Stomach (tissue), 4 donors: ENCODE data around the gene MAMLD1.

Experiments used
- POLR2AphosphoS5 ChIP-seq, 3 donors: sonication (generic); formaldehyde crosslinking; IDR thresholded peaks; one replicate each; pipeline ENCODE4 v1.6.1; 2016; ENCODE audit warnings: antibody characterized with exemption in 3 of 3
- TF ChIP-seq, protein P1 (sequence below), 7 experiments: fragments of 450-650 bp in 4 of 7; fragments of 200-600 bp in 3 of 7; sonication (generic) in 3 of 7; IDR thresholded peaks; one replicate each; pipeline ENCODE4 v1.5.1; 2016 to 2019; ENCODE audit warnings: antibody characterized with exemption in 7 of 7, control low read depth in 2 of 7, mild to moderate bottlenecking in 1 of 7

DNA sequence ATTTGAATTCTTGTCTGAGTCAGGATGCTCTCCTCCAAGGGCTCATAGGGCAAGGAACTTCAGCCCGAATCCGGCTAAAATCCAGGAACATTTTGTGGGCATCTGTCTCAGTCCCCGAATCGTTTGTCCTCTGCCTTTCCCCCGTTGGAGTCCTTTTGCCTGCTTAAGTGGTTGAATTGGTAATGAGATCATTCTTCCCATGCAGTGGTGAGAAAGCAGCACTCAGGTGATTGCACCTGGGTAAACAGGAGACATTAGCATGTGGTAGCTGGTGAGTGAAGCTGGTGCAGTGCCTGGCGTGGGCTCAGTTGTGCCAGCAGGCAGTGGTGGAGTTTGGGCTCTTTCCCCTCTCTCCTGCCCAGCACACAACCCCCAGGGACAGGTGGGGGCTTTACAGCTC is 143.4 kb downstream of the MAMLD1 start:
- TF ChIP-seq, protein P1, sequence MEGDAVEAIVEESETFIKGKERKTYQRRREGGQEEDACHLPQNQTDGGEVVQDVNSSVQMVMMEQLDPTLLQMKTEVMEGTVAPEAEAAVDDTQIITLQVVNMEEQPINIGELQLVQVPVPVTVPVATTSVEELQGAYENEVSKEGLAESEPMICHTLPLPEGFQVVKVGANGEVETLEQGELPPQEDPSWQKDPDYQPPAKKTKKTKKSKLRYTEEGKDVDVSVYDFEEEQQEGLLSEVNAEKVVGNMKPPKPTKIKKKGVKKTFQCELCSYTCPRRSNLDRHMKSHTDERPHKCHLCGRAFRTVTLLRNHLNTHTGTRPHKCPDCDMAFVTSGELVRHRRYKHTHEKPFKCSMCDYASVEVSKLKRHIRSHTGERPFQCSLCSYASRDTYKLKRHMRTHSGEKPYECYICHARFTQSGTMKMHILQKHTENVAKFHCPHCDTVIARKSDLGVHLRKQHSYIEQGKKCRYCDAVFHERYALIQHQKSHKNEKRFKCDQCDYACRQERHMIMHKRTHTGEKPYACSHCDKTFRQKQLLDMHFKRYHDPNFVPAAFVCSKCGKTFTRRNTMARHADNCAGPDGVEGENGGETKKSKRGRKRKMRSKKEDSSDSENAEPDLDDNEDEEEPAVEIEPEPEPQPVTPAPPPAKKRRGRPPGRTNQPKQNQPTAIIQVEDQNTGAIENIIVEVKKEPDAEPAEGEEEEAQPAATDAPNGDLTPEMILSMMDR (IDR thresholded peaks at IDR 0.05): no peak
- no peak for TF ChIP-seq POLR2AphosphoS5 (IDR thresholded peaks at IDR 0.05)
